Astrocyte of the cerebellum (primary cell): ENCODE results near the gene SNX13.

ENCODE experiments used
- DNase-seq: peaks from one replicate; pipeline ENCODE4 v3.0.0-alpha.2; 2011; ENCODE audit warnings: low read depth
- H3K4me3 ChIP-seq: 2 replicates; pipeline ENCODE4 v1.5.1; 2011; ENCODE audit warnings: mild to moderate bottlenecking, low read depth, low read length, moderate library complexity
- CTCF ChIP-seq: IDR thresholded peaks from 2 replicates; pipeline ENCODE4 v1.5.1; 2012; ENCODE audit warnings: low read length, low read depth, moderate library complexity, mild to moderate bottlenecking; ENCODE audit errors: missing control alignments
- in situ Hi-C: cut with HindIII; loops from 2 replicates; pipeline ENCODE4 v1.10.0; 2017; ENCODE audit warnings: low sequenced_read_pairs

The SNX13 gene

DNA sequence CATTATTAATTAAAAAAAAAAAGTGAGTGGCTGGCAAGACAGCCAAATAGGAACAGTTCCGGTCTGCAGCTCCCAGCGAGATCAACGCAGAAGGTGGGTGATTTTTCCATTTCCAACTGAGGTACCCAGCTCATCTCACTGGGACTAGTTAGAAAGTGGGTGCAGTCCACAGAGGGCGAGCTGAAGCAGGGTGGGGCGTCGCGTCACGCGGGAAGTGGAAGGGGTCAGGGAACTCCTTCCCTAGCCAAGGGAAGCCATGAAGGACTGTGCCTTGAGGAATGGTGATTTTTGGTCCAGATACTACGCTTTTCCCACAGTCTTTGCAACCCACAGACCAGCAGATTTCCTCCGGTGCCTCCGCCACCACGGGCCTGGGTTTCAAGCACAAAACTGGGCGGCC is 133.7 kb downstream of the SNX13 start:
- no peak for TF ChIP-seq CTCF
- H3K4me3 ChIP-seq, result no peak overlapping the region
- in situ Hi-C loops, result no loop called here
- DNase-seq, result no peak

GRCh38 chr7:17802056-17802455 is 138.2 kb downstream of the SNX13 start:
- TF ChIP-seq CTCF, result no peak
- DNase-seq, result no peak
- H3K4me3 ChIP-seq, result no peak overlapping the region
- in situ Hi-C loops, result no loop called here

DNA sequence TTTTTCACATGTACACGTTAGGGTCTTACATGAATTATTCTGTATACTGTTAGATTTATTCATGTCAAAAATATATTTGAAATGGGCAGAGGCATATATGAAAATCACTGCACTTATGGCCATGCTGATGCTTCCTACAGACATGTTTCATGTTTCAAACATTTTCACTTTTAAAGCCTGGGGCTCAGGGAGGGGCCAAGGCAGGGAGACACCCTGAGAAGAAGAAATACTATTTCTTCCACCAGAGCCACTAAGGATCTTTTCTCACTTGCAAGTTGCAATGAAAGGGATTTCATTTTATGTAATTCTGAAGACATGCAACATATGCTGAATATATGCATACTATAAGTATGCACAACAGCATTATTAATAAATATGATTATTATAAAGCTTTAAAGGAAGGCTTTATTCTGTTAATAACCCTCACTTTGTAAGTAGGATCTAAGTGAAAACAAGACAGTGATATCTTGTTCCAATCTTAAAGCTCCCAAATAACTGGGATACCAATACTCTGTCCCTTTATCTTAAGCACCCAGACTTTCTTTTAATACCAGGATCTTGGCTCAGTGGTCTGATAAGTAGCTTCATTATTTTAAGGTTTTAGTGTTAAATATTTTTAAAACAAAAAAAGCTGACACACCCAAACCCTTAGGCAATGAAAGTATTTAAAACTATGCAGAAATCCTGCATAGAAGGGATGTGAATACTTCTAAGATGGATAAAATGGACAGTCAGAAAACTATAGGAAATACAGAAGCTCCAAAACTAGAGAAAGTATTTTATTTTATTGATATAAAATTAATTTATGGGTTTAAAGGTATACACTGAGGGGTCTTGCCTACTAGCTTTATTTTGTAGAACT is 148.0 kb downstream of the SNX13 start:
- TF ChIP-seq CTCF, result no peak
- in situ Hi-C loops, result no loop called here

GRCh38 chr7:17787257-17787656 is 153.0 kb downstream of the SNX13 start:
- no peak for TF ChIP-seq CTCF
- no peak overlapping the region for H3K4me3 ChIP-seq
- in situ Hi-C loops, result no loop called here
- no peak for DNase-seq

More for the DNA sequence above, 148.0 kb downstream of the SNX13 start:
- H3K4me3 ChIP-seq, result no peak overlapping the region
- DNase-seq, result no peak

DNA sequence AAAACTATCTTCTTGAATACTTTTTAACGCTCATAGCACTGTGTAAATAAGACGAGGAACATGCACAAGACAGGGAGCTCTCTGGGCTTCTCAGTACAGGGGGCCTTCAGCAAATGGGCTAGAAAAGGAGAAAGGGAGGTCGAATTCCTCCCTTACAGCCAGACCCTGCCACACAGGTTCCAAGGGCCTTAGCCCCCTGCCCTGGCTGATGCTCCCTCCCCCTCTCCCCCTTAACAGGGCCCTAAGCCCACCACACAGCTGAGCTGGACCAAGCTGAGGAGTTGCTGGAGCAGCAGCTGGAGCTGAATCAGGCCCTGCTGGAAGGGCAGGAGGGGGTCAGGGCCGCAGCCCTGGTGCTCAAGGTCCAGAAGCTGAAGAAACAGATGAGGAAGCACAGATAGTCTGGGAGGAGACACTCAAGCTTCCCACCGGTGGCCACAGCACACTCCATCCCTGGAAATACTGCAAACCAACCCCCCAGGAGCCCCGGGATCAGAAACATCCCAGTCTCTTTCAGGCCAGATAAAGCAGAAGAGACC is 153.9 kb downstream of the SNX13 start:
- no peak for DNase-seq
- no peak overlapping the region for H3K4me3 ChIP-seq
- in situ Hi-C loops, result no loop called here
- TF ChIP-seq CTCF, result no peak

- no peak for TF ChIP-seq CTCF
- in situ Hi-C loops, result no loop called here
- no peak overlapping the region for H3K4me3 ChIP-seq
- no peak for DNase-seq
Observed at GRCh38 chr7:17782216-17782549, 158.1 kb downstream of the SNX13 start.
